NT2/D1 (cell line): ENCODE measurements around the gene SLC7A14.

ENCODE experiments used
- YY1 ChIP-seq: IDR thresholded peaks from 2 replicates; pipeline ENCODE4 v1.6.1; 2011; ENCODE audit not compliant: insufficient read length, insufficient read depth
- ZNF274 ChIP-seq: IDR thresholded peaks from 2 replicates; pipeline ENCODE4 v1.6.1; 2011; ENCODE audit warnings: mild to moderate bottlenecking, low read depth, low read length

DNA sequence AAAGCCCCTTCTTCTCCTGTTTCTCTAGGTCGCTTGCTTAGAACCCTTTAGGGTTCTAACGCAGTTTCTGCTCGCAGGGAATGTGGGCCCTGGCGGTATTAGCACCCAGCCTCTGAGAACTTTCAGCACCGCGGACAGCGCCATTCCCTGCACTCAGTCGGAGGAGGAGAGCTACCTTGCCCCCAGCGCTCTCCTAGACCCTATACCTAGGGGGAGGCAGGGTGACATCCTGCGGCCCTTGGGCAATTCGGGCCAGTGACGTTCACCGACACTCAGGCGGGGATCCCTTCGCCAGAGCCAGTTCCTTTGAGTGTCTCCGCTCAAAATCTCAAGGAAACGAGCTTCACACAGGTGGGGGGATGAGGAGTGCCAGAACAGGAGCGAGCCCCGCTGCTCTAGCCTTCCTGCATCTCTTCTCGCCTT is 1.3 kb downstream of the SLC7A14 start:
- TF ChIP-seq YY1 (no peak), ZNF274 (no peak)
